NT2/D1 (cell line): ENCODE results near the gene BPIFA3.

Experiments
- SUZ12 ChIP-seq: IDR thresholded peaks from 2 replicates; pipeline ENCODE4 v1.6.1; 2011; ENCODE audit not compliant: insufficient read length, insufficient read depth; ENCODE audit errors: extremely low read depth
- ZNF274 ChIP-seq: IDR thresholded peaks from 2 replicates; pipeline ENCODE4 v1.6.1; 2011; ENCODE audit warnings: mild to moderate bottlenecking, low read depth, low read length

GRCh38 chr20:33175123-33175522 is 42.0 kb upstream of the BPIFA3 start:
- no peak for TF ChIP-seq SUZ12
- no peak for TF ChIP-seq ZNF274
